GM19035 (cell line): ENCODE data around the gene NAXE.
"Not testable (repeated sequence)": the region's sequence is repeated elsewhere in the genome, so short reads cannot be mapped to it uniquely, and the experiment has no call there.

Experiments
- ATAC-seq: cut with Tn5 transposase; IDR thresholded peaks from one replicate; pipeline ENCODE4 v1.9.1; 2021; ENCODE audit not compliant: unreplicated experiment

Gene NAXE

DNA sequence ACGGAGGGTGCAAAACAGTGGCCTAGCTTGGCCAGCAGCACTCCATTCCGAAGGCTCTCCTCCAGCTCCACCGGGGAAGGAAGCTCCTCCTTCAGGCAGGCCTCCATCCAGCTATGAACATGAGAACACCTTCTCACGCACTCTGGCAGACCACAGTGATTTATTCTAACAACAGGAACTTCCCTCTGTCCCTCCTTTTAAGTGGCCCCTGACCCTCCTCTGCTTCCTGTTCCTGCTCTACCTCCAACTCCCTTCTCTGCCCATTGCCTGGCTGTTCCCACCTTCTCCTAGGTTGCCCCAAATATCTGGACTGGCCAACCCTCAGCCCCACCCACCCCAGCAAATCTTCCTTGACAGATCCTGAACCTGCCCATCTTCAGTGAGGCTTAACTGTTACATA lies 25.1 kb upstream of the NAXE start:
- ATAC-seq: no peak

DNA sequence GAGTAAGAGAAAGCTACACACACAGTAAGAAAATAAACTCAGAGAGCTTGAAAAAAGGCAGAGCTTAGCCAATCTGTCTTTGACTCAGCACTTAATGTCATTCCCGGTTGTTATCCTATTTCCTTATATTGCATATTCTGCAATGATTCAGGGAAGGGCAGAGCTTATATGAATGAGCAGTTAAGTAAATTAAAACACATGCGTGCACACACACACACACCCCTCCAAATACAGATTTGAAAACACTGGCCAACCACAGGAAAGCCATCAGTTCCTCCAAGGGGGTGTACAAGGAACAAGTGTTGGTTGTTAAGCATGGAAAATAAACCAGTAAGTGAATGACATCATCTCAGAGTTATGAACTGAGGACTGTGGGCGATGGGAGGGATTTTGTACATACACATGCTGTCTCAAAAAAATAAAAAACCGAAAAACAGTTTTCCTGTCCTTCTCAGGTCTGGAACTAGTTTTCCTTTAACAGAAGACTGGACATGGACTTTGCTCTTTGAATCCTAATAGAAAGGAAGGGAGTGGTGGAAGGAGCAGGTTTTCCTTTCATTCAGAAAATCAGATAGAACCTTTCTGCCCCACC lies 20.2 kb upstream of the NAXE start:
- ATAC-seq: no peak

GRCh38 chr1:156571919-156572662 lies 19.5 kb upstream of the NAXE start, which contains the start of gene IQGAP3:
IQGAP3 (minus strand) TSS chr1:156572565; CDS start chr1:156572529, 36 bp downstream.
- peak; percentile 64 for ATAC-seq

- ATAC-seq: no peak
Observed at GRCh38 chr1:156572663-156573018, 18.9 kb upstream of the NAXE start.

DNA sequence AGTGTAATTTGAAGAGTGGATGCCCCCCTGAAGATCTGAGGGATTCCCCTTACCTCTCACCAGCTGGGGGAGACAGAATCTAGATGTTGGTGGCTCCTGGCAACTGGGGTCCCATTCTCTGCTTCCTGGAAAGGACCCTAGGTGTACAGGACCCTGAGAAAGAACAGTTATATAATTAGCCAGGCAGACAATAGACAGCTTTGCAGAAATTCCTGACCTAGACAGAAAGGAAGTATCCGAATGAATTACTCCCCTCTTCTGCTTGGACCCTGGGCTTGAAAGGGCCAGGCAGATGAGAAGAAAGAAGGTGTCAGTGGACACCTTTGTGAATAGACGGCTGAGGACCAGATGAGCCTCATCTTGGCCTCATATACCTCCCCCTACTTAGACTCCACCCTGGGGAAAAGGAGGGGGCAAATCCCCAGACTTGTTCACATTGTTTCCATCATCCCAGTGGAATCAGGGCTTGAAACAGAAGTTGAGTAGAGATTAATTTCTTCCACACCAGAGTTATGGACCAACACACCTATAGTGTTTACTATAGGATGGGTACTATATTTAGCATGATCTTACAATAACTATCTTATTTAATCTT lies 17.4 kb upstream of the NAXE start:
- no peak for ATAC-seq

DNA sequence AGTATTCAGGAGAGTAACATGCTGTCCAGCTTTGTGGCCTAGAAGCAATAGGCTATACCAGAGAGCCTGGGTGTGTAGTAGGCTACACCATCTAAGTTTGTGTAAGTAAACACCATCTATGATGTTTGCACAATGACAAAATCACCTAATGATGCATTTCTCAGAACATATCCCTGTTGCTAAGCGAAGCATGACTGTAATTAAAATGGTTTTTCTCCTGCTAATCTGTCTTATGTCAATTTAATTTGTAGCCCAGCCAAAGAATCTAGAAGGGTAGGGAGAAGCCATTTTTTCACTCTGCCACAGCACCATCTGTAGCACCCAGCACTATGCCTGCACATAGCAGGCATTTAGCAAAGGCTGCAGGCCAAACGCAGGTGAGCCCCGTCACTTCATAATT lies 14.0 kb upstream of the NAXE start:
- no peak for ATAC-seq

DNA sequence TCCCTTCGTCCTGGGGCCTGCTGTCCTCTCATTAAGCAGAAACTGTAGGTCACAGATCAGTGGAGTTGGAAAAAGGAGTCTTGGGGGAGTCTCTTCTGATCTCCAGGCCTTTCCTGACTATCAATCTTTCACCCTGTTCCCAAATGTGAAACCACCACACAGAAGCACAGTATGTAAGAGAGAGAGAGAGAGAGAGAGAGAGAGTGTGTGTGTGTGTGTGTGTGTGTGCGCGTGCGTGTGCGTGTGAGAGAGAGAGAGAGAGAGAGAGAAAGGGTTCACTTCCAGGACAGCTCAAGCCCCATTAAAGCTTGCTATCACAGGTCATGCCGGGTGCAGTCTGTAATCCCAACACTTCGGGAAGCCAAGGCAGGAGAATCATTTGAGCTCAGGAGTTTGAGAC lies 13.5 kb upstream of the NAXE start:
- ATAC-seq: no peak

GRCh38 chr1:156579472-156579871 lies 12.1 kb upstream of the NAXE start, which contains the start of gene TTC24:
TTC24 (plus strand) TSS chr1:156579723; CDS start chr1:156581365, 1,642 bp downstream.
- ATAC-seq: no peak

DNA sequence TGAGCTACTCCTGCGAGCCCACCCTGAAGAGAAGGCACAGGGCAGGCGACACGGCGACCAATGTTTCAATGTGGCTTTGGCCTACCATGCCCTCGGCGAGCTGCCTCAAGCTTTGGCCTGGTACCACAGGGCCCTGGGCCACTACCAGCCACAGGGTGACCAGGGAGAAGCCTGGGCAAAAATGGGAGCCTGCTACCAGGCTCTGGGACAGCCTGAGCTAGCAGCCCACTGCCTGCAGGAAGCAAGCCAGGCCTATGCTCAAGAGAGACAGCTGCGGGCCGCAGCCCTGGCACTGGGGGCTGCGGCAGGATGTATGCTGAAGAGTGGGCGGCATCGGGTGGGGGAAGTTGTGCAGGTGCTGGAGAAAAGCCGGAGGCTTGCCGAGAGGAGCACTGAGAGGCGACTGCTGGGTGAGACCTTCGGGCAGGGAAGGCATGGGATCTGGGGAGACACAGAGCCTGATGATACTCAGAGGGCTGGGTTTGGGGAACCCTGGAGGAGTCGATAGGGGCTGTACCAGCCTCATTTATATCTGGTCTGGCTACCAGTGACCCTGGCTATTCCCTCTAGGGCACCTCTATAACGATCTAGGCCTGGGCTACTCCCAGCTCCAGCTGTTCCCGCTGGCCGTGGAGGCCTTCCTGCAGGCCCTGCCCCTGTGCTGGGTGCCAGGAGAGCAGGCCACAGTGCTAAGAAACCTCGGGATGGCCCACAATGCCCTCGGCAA lies 9.8 kb upstream of the NAXE start:
- no peak for ATAC-seq

GRCh38 chr1:156582388-156583017 lies 9.1 kb upstream of the NAXE start:
- no peak for ATAC-seq

DNA sequence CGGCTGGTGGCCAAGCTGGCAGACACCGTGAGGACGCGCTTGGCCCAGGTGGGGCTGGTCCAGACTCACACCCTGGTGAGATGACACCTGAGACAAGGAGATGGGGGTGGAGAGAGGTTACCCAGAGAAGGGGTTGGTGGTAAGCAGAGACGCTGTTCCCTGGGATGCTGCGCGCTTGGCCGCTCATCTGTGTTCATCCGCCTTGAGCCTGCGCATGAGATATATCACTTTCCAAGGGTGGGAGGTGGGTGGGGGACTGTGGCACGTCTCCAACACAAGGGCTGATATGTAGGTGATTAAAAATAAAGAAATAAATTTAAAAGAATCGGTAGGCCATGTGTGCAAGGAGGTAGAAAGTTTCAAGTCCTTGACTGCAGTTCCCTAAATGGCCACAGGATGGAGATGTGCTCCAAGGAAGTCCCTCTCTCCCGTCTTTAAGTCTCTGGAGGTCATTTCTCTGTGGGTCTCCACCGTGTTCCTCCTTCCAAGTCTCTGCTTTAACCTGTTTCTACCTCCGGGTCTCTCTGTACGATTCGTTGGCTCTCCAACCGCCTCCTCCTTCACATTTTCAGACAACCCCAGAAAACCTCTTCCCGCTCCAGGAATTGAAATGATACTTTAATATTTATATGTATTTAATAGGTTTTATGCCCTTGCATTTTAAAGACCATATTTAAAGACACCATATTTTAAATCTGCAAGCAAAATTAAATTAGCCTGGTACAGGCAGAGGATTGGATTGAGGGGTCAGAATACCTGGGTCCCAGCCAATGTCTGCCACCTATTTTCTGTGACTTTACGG lies 7.6 kb upstream of the NAXE start:
- no peak for ATAC-seq

DNA sequence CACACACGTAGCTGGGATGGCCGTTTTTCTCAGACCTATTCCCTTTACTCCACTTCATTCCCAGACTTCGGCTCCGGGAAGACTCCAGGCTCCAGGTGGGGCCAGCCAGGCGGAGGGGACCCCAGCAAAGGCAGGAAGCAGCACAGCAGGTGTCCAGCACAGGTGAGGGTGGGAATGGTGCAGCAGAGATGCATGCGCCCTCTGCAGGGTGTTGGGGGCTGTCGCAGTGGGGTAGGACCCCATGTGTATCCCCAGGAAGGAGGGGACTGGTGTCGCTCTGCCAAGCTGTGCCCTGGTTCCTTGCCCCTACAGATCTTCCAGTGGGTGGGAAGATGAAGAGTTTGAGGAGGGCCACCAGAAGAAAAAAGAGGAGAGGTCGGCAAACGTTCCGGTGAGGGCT lies 6.8 kb upstream of the NAXE start:
- no peak for ATAC-seq

GRCh38 chr1:156586323-156586722 lies 5.3 kb upstream of the NAXE start:
- ATAC-seq: no peak

DNA sequence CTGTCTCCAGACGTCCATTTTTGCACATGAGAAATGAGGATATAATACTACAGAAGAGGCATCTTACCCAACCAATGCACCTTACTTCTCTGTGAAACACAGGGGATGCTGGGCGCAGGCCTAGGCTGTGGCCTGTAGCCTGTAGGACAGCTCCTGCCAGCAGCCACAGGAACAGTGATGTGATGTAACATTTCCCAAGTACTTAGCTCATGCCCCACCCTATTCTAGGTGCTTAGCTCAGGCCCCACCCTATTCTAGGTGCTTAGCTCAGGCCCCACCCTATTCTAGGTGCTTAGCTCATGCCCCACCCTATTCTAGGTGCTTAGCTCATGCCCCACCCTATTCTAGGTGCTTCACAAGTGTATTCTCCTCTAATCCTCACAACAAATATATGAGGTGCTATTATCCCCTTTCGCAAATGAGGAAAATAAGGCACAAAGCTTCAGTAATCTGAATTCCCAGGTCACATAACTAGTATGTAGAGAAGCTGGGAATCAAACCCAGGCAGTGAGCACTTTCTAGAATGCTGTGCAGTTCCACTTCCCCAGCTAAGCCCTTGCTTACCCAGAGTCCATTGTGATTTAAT lies 4.6 kb upstream of the NAXE start:
- ATAC-seq: no peak

DNA sequence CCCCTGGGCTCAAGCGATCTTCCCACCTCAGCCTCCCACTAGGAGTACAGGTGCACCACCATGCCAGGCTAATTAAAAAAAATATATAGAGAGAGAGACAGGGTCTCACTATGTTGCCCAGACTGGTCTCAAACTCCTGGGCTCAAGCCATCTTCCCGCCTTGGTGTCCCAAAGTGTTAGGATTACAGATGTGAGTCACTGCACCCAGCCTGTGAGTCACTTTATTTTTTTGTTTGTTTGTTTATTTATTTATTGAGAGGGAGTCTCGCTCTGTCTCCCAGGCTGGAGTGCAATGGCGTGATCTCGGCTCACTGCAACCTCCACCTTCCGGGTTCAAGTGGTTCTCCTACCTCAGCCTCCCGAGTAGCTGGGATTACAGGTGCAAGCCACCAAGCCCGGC lies 3.6 kb upstream of the NAXE start:
- not testable (repeated sequence) for ATAC-seq

- no peak for ATAC-seq
Observed at GRCh38 chr1:156589546-156589945, 2.0 kb upstream of the NAXE start.

GRCh38 chr1:156590326-156591180 lies 1.0 kb upstream of the NAXE start:
- no peak for ATAC-seq

DNA sequence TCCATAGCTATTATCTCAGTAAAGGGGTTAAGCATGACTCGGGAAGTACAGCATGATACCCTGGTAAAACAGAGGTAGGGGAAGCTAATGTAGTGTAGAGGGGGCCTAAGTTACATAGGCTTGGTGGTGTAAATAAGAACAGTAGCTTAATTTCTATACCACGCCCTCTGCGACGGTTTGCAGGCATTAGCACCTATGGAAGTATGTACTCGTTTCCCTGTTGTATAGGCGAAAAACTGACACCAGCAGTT lies 470 bp upstream of the NAXE start:
- ATAC-seq: no peak

DNA sequence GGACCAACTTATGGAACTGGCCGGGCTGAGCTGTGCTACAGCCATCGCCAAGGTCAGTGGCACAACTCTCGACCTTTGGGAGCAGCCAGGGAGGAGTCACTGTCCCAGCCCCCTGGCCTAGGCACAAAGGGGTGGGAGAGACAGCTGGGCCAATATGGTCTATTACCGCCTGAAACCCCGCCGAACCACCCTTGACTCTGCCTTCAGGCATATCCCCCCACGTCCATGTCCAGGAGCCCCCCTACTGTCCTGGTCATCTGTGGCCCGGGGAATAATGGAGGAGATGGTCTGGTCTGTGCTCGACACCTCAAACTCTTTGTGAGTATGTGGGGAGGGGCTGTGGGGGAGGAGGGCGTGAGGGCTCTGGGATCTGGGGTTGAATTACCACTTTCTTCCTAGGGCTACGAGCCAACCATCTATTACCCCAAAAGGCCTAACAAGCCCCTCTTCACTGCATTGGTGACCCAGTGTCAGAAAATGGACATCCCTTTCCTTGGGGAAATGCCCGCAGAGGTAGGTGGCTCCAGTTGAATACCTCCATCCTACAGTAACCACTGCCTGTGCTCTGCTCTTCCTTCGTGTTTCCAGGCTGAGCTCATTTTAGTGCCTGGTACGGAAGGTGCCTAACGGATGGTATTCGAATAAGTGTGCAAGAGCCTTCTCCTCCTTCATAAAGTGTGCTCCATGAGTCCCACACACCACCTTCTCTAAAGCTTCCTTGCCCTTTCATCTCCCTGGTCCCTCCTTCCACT lies 758 bp downstream of the NAXE start:
- ATAC-seq: no peak
